Activated naive CD4-positive, alpha-beta T cell treated with anti-CD3 and anti-CD28 coated beads, Interleukin-2, amount 50 U/mL, for 24 hours (primary cell): ENCODE data around the gene SIPA1L3.

Source experiments
- H3K27ac Mint-ChIP-seq: one replicate; pipeline ENCODE4 v1.8.0; 2021; ENCODE audit warnings: mild to moderate bottlenecking, mixed read lengths
- H3K27me3 Mint-ChIP-seq: one replicate; pipeline ENCODE4 v1.8.0; 2021; ENCODE audit warnings: mixed read lengths
- H3K36me3 Mint-ChIP-seq: one replicate; pipeline ENCODE4 v1.8.0; 2021; ENCODE audit warnings: mixed read lengths
- H3K4me1 Mint-ChIP-seq: one replicate; pipeline ENCODE4 v1.8.0; 2021; ENCODE audit warnings: mixed read lengths
- H3K4me3 Mint-ChIP-seq: one replicate; pipeline ENCODE4 v1.8.0; 2021; ENCODE audit warnings: mild to moderate bottlenecking, mixed read lengths
- H3K9me3 Mint-ChIP-seq: one replicate; pipeline ENCODE4 v1.8.0; 2021; ENCODE audit warnings: mixed read lengths

Gene SIPA1L3

DNA sequence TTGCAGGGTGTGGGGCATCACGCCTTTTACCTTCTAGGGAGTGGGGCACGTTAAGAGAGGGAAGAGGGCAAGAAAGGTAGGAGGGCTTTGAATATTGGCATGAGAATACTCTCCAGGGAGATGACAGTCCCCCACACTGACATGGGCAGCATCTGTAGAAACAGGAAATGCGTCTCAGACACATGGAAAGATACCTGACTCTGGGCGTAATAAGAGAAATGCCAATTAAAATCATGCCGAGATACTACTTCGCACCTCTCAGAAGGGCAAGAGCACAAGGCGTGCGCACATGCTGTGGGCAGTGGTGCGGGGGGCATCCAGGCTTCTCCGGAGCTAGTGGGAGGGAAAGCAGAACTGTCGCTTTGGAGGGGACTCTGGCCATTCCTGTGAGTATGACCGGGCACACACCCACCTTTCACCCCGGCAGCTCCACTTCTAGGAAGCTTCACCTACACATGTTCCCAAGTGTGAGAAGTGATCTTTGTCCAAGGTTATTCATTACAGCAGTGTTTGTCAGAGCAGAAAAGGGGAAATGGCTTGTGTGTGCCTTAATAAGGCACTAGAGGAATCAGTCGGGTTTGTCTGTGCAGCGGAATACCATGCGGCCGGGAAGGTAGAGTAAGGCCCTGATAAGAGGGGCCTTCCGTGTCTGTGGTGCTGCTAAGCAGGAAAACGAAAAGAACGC lies 99.5 kb downstream of the SIPA1L3 start:
- Mint-ChIP-seq H3K27me3 (no peaks in the 10 kb centered on the region), H3K4me1 (peaks cover 17% of the 10 kb centered on the region), H3K4me3 (no peak overlapping the region), H3K36me3 (no peaks in the 10 kb centered on the region), H3K27ac (no peak overlapping the region), H3K9me3 (no peaks in the 10 kb centered on the region)

DNA sequence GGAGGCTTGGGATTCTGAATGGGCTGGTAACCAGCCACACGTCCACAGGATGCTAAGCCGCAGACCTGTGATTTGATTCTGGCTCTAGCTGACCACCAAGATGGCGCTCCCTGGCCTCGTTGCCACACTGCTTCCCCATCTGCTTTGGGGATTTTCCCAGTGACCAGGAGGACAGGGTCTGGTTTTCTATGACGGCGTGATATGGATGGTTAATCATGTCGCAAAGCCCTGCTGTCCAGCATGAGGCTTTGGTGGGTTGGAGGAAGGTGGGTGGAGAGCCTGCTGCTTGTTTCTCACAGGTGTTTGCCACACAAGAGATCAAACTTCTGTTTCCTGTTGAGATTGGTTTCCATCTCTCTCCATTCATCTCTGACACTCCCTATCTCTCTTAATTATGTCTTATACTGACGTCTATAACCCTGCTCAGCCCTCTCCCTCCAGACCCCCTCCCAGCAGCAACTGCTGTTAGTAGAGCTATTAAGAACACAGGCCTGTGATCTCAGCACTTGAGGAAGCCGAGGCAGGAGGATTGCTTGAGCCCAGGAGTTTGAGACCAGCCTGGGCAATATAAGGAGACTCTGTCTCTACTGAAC lies 102.7 kb downstream of the SIPA1L3 start:
- H3K9me3 Mint-ChIP-seq: no peaks in the 10 kb centered on the region
- no peak overlapping the region for H3K4me3 Mint-ChIP-seq
- no peak overlapping the region for H3K27ac Mint-ChIP-seq
- peaks cover 12% of the 10 kb centered on the region for H3K4me1 Mint-ChIP-seq
- H3K36me3 Mint-ChIP-seq: no peaks in the 10 kb centered on the region
- H3K27me3 Mint-ChIP-seq: no peaks in the 10 kb centered on the region

DNA sequence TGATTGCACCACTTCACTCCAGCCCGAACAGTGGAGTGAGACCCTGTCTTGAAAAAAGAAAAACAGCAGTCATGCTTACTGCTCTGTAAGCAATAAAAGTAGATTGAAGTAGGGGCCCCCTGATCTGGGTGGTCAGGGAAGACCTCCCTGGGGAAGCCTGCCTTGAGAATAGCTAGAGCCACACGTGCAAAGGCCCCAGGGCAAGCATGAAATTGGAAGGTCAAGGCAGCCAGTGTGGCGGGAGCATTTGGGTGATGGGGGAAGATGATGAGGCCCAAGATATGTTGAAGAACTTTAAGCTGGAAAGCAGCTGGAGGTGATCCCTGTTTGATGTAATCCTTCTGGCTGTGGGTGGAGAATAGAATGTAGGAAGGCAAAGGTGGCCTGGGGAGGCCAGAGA lies 104.4 kb downstream of the SIPA1L3 start:
- Mint-ChIP-seq H3K4me1 (peaks cover 14% of the 10 kb centered on the region), H3K36me3 (peaks cover 3% of the 10 kb centered on the region), H3K27ac (no peak overlapping the region), H3K4me3 (no peak overlapping the region), H3K9me3 (no peaks in the 10 kb centered on the region), H3K27me3 (no peaks in the 10 kb centered on the region)

DNA sequence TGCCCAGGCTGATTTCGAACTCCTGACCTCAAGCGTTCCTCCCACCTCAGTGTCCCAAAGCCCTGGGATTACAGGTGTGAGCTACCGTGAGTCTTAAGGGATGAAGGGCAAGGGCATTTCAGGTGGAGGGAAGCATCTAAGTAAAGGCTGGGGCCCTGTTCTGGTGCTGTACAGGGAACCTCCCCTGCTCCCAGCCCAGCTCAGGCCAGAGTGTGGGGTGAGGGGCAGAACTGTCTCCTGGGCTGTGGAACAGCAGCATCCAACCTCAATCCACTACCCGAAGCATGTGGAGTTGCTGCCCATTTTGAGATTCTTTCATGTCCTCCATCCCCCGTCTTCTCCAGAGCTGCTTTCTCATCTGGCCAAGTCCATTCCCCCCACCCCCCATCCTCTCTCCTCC lies 105.3 kb downstream of the SIPA1L3 start:
- peaks cover 14% of the 10 kb centered on the region for H3K4me1 Mint-ChIP-seq
- H3K27ac Mint-ChIP-seq: no peak overlapping the region
- peaks cover 3% of the 10 kb centered on the region for H3K36me3 Mint-ChIP-seq
- no peaks in the 10 kb centered on the region for H3K27me3 Mint-ChIP-seq
- no peaks in the 10 kb centered on the region for H3K9me3 Mint-ChIP-seq
- no peak overlapping the region for H3K4me3 Mint-ChIP-seq

DNA sequence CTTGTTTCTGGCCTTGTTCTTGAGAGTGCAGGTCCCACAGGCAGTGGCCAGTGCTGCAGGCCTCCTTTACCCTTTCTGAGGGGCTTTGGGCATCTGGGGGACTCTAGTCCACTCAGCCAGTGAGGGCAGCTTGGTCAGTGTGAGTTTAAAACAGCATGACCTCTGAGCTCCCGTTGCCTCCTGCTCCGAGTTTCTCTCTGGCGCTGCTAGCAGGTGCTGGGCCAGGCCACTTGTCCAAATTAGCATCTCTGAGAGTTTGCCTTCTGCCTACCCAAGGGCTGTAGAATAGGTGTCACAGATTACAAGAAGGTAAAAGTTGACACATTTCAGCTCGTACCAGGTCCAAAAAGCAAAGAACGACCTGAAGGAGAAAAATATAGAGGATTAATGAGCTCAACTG lies 105.9 kb downstream of the SIPA1L3 start:
- H3K4me3 Mint-ChIP-seq: no peak overlapping the region
- no peaks in the 10 kb centered on the region for H3K9me3 Mint-ChIP-seq
- no peaks in the 10 kb centered on the region for H3K27me3 Mint-ChIP-seq
- H3K36me3 Mint-ChIP-seq: peaks cover 3% of the 10 kb centered on the region
- no peak overlapping the region for H3K27ac Mint-ChIP-seq
- H3K4me1 Mint-ChIP-seq: peaks cover 14% of the 10 kb centered on the region

DNA sequence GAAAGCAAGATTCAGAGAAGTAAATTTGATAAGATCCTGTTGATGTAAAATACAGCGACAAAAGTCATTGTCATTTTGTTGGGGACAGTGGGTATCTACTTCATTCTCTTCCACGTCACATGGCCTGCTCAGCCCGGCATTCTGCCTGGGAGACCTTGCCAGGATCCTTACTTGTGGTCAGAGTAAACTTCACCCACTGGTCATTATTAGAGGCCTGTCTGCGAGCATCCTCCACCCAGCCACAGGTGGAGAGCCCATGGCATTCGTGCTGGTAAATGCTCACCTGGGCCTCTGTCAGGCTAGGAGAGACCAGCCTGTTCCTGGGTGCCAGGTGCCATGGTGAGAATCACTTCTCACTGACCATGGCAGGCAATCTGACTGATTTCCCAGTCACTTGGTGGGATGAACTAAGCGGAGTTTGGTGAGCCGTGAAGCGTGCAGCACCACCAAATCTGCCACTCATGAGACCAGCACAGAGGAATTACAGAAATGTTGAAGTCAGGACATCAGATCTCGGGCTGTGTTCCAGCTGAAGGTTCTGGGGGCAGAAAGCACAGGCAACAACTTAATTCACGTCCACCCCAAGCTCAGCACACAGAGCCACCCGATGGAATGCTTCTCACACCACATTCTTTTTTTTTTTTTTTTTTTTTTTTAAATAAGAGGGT lies 107.0 kb downstream of the SIPA1L3 start:
- Mint-ChIP-seq H3K27ac (no peak overlapping the region), H3K9me3 (no peaks in the 10 kb centered on the region)

DNA sequence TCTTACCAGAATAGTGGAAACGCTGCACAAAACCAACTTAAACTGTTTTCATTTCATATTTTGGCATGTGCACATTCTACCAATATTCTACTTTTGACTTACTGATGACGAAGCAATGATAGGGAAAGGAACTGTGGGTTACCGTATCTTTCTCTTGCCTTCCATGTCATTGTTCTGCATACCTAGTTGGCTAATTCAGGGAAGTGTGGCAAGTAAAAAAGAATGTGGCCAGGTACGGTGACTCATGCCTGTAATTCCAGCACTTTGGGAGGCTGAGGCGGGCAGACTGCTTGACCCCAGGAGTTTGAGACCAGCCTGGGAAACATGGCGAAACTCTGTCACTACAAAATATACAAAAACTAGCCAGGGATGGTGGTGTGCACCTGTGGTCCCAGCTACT lies 108.2 kb downstream of the SIPA1L3 start:
- H3K4me1 Mint-ChIP-seq: peaks cover 3% of the 10 kb centered on the region
- no peak overlapping the region for H3K4me3 Mint-ChIP-seq
- peaks cover 3% of the 10 kb centered on the region for H3K36me3 Mint-ChIP-seq
- no peak overlapping the region for H3K27ac Mint-ChIP-seq
- H3K27me3 Mint-ChIP-seq: no peaks in the 10 kb centered on the region
- H3K9me3 Mint-ChIP-seq: no peaks in the 10 kb centered on the region

More for the DNA sequence above, 107.0 kb downstream of the SIPA1L3 start:
- peaks cover 13% of the 10 kb centered on the region for H3K4me1 Mint-ChIP-seq
- no peaks in the 10 kb centered on the region for H3K27me3 Mint-ChIP-seq
- H3K4me3 Mint-ChIP-seq: no peak overlapping the region
- H3K36me3 Mint-ChIP-seq: peaks cover 3% of the 10 kb centered on the region

DNA sequence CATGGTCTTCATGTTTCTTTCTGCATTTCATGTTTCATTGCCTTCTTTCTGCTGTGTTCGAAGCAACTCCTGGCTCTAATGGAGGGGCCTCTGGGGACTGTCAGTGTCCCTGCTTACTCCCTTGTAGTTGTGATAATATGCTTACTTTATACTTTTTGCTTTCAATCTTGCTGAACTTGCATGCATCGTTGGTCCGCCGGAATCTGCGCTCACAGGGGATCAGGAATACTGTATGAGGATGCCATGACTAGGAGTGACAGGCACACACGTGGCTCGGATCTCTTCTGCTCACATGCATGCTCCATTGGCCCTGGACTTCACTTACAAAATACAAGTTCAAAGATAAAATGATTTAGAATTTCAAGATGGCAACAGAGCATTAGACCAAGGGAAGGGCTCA lies 108.8 kb downstream of the SIPA1L3 start:
- Mint-ChIP-seq H3K9me3 (no peaks in the 10 kb centered on the region), H3K27ac (no peak overlapping the region), H3K4me1 (peaks cover 3% of the 10 kb centered on the region), H3K27me3 (no peaks in the 10 kb centered on the region), H3K4me3 (no peak overlapping the region), H3K36me3 (peaks cover 3% of the 10 kb centered on the region)

DNA sequence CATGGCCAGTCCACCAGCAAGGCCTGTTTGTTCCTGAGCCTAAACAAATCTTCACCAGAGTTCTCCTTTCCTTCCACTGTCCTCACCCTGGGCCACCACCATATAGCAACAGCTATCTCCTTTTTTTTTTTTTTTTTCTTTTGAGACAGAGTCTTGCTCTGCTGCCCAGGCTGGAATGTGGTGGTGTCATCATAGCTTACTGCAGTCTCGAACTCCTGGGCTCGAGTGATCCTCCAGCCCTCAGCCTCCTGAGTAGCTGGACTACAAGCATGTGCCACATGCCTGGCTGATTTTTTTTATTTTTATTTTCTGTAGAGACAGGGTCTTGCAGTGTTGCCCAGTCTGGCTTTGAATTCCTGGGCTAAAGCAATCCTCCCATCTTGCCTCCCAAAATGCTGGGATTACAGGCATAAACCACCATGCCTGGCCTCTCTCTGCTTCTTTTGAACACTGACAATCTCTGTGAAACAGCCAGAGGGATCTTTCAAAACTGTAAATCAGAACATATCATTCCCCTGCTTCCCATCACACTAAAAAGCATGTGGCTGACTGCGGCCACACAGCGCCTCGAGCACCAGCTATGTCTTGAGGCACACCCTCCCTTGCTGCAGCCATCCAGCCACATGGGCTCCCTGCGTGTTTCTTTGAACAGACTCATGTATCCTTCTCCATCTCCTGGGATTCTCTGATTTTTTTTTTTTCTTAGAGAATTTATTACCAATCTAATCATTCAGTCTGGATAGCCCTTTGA lies 110.6 kb downstream of the SIPA1L3 start:
- no peak overlapping the region for H3K4me3 Mint-ChIP-seq
- peaks cover 3% of the 10 kb centered on the region for H3K4me1 Mint-ChIP-seq
- H3K27me3 Mint-ChIP-seq: no peaks in the 10 kb centered on the region
- H3K9me3 Mint-ChIP-seq: no peaks in the 10 kb centered on the region
- peaks cover 3% of the 10 kb centered on the region for H3K36me3 Mint-ChIP-seq
- no peak overlapping the region for H3K27ac Mint-ChIP-seq

DNA sequence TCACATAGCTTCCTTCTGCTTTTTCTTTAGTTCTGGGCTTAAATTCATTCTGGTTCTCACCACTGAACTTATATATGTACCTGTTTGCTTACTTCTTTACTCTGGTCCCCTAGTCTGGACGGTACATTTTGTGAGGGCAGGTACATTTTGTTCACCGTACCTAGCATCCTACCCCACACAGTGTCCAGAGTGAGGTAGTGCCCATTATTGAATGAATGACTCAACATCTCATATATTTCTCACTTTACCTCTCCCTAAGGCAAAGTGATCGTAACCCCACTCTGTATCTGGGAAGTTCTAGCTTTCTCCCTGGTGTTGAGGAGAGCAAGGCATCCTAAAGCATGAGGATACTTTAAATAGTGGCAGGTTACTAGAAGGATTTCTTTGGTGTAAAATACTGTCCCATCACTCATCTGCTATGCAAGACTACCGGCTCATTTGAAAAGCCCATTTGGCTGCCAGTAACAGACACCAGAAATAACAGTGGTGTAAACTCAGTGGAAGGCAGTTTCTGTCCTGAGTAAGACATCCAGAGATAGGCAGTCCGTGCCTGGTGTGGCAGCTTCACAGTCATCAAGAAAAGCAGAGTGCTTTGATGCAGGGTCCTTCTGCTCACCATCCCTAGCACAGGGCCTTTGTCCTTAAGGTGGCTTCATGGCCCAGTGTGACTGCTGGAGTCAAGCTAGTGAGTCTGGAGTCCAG lies 111.8 kb downstream of the SIPA1L3 start:
- Mint-ChIP-seq H3K27ac (no peak overlapping the region), H3K9me3 (no peaks in the 10 kb centered on the region), H3K36me3 (peaks cover 3% of the 10 kb centered on the region), H3K4me3 (no peak overlapping the region), H3K27me3 (no peaks in the 10 kb centered on the region), H3K4me1 (peaks cover 3% of the 10 kb centered on the region)

DNA sequence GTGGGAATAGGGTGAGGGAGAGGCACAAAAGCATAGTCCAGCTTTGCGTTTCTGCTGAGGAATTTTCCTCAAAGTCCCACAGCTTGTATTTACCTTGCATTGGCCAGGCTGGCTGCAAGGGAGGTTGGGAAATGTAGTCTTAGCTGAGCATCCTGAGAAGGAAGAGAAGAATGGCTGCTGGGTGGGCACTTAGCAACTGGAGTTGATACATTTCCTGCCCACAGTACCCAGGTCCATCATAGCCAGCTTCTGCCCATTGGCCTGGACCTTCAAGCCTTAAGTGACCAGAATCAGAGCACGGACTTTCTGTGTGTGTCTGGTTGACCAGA lies 112.4 kb downstream of the SIPA1L3 start:
- Mint-ChIP-seq H3K4me3 (no peak overlapping the region), H3K4me1 (peaks cover 3% of the 10 kb centered on the region), H3K27ac (no peak overlapping the region), H3K27me3 (no peaks in the 10 kb centered on the region), H3K9me3 (no peaks in the 10 kb centered on the region), H3K36me3 (peaks cover 3% of the 10 kb centered on the region)

DNA sequence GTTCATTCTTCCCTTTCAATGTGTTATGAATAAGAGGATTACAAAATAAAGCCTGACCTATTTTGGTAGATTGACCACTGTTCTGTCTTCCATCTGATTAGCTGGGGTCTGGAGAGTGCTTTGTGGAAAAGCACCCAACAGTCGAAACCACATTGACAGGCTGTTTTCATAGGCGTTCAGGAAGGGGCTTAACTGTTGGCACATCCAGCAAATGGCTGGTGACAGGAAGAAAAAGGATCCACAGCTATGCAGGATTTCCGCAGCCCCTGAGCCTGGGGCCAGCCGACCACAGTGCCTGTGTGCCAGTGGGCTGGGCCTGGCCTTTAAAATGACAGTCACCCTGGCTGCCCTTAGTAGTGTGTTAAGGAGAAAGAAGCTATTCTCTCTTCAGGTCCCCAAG lies 113.3 kb downstream of the SIPA1L3 start:
- H3K27ac Mint-ChIP-seq: no peak overlapping the region
- no peaks in the 10 kb centered on the region for H3K9me3 Mint-ChIP-seq
- H3K36me3 Mint-ChIP-seq: peaks cover 3% of the 10 kb centered on the region
- no peak overlapping the region for H3K4me3 Mint-ChIP-seq
- H3K4me1 Mint-ChIP-seq: peaks cover 3% of the 10 kb centered on the region
- H3K27me3 Mint-ChIP-seq: no peaks in the 10 kb centered on the region

DNA sequence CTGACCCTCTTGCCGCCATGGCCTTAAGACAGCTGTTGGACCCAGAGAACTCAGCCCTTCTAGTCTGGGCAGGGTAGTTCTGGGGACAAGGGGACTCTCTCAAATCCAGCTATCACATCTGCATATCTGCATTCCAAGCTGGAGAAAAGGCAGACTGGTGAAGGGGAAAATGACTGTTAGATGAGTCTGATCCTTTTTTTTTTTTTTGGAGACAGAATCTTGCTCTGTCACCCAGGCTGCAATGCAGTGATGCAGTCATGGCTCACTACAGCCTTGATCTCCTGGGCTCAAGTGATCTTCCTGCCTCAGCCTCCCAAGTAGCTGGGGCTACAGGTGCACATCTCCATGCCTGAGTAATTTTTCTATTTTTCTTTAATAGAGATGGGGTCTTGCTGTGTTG lies 114.3 kb downstream of the SIPA1L3 start:
- no peaks in the 10 kb centered on the region for H3K27me3 Mint-ChIP-seq
- no peaks in the 10 kb centered on the region for H3K9me3 Mint-ChIP-seq
- H3K27ac Mint-ChIP-seq: no peak overlapping the region
- no peak overlapping the region for H3K4me3 Mint-ChIP-seq
- no peaks in the 10 kb centered on the region for H3K4me1 Mint-ChIP-seq
- H3K36me3 Mint-ChIP-seq: no peaks in the 10 kb centered on the region

DNA sequence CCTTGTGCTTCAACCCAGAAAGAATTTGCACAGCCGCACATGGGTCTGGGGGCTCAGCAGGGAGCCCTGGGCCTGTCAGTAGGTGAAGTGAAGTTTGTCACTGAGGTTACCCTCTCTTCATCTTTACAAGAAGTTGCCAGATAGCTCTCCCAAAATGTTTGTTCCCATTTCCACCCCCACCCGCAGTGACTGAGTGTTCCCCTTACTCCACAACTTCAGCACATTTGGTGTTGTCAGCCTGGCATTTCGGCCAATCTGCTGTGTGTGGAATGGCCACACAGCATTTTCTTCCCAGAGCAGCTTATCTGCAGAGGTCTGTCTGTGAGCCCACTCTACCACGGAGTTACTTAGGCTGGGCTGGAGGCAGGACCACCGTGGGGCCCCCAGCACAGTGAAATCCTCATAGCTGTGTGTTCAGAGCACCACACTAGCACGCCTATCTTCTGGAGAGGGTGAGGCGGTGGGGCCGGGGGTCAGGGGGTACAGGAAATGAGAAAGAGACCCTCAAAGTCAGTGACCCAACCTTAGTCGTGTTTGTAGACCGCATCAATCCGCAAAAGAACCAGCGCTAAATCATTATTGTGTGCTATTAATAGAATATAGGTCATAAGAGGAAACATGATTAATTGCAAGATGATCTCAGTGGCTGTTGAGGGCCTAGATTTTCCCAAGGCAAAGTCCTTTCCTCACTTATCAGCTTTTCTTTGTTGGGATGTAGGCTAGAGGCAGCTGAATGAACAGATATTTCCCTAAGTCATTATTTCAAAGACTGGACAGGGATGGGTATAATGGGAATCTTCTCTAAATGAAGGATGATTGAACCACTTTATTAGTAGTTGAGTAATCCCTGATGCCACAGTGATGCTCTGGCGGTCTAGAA lies 116.0 kb downstream of the SIPA1L3 start:
- H3K4me3 Mint-ChIP-seq: no peak overlapping the region
- H3K27me3 Mint-ChIP-seq: no peaks in the 10 kb centered on the region
- H3K27ac Mint-ChIP-seq: no peak overlapping the region
- no peaks in the 10 kb centered on the region for H3K9me3 Mint-ChIP-seq
- H3K36me3 Mint-ChIP-seq: no peaks in the 10 kb centered on the region
- H3K4me1 Mint-ChIP-seq: no peaks in the 10 kb centered on the region
